ENCODE measurements around the gene PLK2. TPM values are rescaled to one million over a fixed set of nuclear protein-coding genes. Genes with fewer than 3 reads are reported as not detected.

The PLK2 gene
- total RNA-seq, 4 donors from 2014 or later = 117 to 227 (median 151) TPM

DNA sequence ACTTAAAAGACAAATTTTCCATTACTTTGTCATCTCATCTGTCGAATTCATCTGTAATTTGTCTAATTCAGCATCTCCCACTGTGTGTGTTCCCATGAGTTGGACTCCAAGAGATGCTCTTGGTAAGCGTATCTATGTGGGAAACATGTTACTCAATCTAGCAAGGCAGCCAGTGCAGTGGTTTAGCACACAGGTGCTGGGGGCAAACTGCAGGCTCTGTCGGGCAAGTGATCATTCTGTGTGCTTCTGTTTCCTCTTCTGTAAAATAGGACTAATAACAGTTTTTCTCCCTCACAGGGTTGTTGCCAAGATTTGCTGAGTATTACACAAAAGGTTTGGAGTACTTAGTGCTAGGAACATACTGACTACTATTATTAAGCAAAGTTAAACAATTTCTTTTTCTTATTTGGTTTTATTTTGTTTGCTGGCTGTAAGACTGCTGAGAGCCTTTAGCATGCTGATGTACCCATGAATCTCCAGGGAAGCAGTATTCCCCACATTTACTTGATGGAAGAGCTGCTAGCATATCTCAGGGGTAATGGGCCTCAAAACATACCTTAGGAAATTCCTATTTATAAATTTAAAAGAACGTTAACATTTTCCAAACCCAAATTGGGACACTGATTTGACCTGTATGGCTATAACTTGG lies 30.6 kb upstream of the PLK2 start:
- no peak for DNase-seq
- no peaks in the 10 kb centered on the region for H3K4me1 ChIP-seq
- no peaks in the 10 kb centered on the region for H3K9me3 ChIP-seq
- H3K4me3 ChIP-seq = no peak overlapping the region
- TF ChIP-seq, protein P1, sequence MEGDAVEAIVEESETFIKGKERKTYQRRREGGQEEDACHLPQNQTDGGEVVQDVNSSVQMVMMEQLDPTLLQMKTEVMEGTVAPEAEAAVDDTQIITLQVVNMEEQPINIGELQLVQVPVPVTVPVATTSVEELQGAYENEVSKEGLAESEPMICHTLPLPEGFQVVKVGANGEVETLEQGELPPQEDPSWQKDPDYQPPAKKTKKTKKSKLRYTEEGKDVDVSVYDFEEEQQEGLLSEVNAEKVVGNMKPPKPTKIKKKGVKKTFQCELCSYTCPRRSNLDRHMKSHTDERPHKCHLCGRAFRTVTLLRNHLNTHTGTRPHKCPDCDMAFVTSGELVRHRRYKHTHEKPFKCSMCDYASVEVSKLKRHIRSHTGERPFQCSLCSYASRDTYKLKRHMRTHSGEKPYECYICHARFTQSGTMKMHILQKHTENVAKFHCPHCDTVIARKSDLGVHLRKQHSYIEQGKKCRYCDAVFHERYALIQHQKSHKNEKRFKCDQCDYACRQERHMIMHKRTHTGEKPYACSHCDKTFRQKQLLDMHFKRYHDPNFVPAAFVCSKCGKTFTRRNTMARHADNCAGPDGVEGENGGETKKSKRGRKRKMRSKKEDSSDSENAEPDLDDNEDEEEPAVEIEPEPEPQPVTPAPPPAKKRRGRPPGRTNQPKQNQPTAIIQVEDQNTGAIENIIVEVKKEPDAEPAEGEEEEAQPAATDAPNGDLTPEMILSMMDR (IDR thresholded peaks at IDR 0.05) = no peak
- no peak for TF ChIP-seq POLR2A (IDR thresholded peaks at IDR 0.05)
- intact Hi-C loops (cut with DNase I) = no loop called here
- peaks cover 0 to 7% (median 0%) of the 10 kb centered on the region in 4 donors for H3K27me3 ChIP-seq
- no peak overlapping the region for H3K27ac ChIP-seq
- WGBS, 2 donors = 53 to 69% methylated on average over 4 of the region's 4 CpGs
- no peaks in the 10 kb centered on the region for H3K36me3 ChIP-seq

DNA sequence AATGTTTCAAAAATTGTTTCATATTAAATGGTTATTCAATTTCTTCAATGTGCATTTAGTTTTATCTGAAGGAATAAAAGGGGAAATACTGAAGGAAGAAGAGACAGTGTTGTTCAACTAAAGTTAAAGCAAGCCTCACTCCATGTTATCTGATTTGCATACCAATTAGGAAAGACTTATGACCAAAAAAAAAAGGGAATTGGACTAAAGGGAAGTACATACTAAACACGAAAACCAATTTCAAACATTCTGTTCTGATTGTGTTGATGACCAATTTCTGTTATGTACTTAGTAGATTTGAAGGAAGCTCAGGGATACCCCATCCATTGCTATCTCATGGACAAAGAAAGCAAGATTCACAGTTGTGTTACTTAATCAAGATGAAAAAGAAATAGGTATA lies 26.4 kb upstream of the PLK2 start:
- H3K27ac ChIP-seq = no peak overlapping the region
- 67 to 68% methylated on average over 1 of the region's 1 CpG for WGBS, 2 donors
- H3K27me3 ChIP-seq = peaks cover 0 to 11% (median 0%) of the 10 kb centered on the region in 4 donors
- no peaks in the 10 kb centered on the region for H3K9me3 ChIP-seq
- H3K36me3 ChIP-seq = no peaks in the 10 kb centered on the region
- DNase-seq = no peak
- no peak overlapping the region for H3K4me3 ChIP-seq
- intact Hi-C loops (cut with DNase I) = no loop called here
- no peaks in the 10 kb centered on the region for H3K4me1 ChIP-seq
- TF ChIP-seq POLR2A (IDR thresholded peaks at IDR 0.05) = no peak
- TF ChIP-seq, protein P1 (IDR thresholded peaks at IDR 0.05) = no peak

DNA sequence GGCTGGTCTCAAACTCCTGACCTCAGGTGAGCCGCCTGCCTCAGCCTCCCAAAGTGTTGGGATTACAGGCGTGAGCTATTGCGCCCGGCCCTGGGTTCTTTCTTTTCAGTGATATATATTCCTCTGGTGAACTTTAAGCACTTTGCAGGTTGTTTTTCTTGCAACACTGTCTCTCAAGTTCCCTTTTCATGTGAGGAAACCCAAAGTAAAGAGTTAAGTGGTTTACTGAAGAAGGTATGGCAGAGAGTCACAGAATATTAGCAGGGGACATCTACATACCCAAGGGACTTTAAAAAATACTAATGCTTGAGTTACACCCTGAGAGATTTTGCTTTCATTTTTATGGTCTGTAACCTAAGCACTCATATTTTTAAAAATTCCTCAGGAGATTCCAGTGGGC lies 24.6 kb upstream of the PLK2 start:
- TF ChIP-seq, protein P1 (IDR thresholded peaks at IDR 0.05) = no peak
- no peak for TF ChIP-seq POLR2A (IDR thresholded peaks at IDR 0.05)
- Histone ChIP-seq H3K4me1 (no peaks in the 10 kb centered on the region), H3K27ac (no peak overlapping the region), H3K4me3 (no peak overlapping the region), H3K36me3 (no peaks in the 10 kb centered on the region), H3K27me3 (peaks cover 0 to 3% (median 0%) of the 10 kb centered on the region in 4 donors), H3K9me3 (no peaks in the 10 kb centered on the region)
- intact Hi-C loops (cut with DNase I) = no loop called here
- WGBS, 2 donors = 69 to 82% methylated on average over 4 of the region's 4 CpGs
- no peak for DNase-seq

DNA sequence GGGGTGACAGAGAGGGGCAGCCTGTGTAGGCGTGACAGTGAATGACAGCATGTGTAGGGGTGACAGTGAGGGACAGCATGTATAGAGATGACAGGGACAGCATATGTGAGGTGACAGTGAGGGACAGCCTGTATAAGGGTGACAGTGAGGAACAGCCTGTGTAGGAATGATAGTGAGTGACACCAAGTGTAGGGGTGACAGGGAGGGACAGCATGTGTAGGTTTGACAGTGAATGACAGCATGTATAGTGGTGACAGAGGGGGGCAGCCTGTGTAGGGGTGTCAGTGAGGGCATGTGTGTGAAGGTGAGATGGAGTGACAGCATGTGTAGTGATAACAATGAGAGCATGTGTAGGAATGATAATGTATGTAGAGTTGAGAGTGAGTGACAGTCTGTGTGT lies 22.6 kb upstream of the PLK2 start:
- TF ChIP-seq POLR2A (IDR thresholded peaks at IDR 0.05) = no peak
- TF ChIP-seq, protein P1 (IDR thresholded peaks at IDR 0.05) = no peak
- Histone ChIP-seq H3K27me3 (peaks cover 0 to 3% (median 0%) of the 10 kb centered on the region in 4 donors), H3K4me3 (no peak overlapping the region), H3K36me3 (no peaks in the 10 kb centered on the region), H3K4me1 (no peaks in the 10 kb centered on the region), H3K9me3 (no peaks in the 10 kb centered on the region), H3K27ac (no peak overlapping the region)
- 83 to 84% methylated on average over 1 of the region's 1 CpG for WGBS, 2 donors
- no peak for DNase-seq
- intact Hi-C loops (cut with DNase I) = no loop called here

DNA sequence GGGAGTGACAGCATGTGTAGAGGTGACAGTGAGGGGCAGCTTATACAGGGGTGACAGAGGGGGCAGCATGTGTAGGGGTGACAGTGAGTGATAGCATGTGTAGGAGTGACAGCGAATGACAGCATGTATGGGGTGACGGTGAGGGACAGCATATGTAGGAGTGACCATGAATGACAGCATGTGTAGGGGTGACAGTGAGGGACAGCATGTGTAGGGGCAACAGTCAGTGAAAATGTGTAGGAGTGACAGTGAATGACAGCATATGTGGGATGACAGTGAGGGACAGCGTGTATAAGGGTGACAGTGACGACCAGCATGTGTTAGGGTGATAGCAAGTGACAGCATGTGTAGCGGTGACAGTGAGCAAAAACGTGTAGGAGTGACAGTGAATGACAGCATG lies 21.9 kb upstream of the PLK2 start:
- intact Hi-C loops (cut with DNase I) = no loop called here
- no peak overlapping the region for H3K27ac ChIP-seq
- no peaks in the 10 kb centered on the region for H3K9me3 ChIP-seq
- no peak for DNase-seq
- peaks cover 0 to 3% (median 0%) of the 10 kb centered on the region in 4 donors for H3K27me3 ChIP-seq
- no peak overlapping the region for H3K4me3 ChIP-seq
- no peaks in the 10 kb centered on the region for H3K4me1 ChIP-seq
- H3K36me3 ChIP-seq = no peaks in the 10 kb centered on the region
- 79 to 80% methylated on average over 6 of the region's 6 CpGs for WGBS, 2 donors
- TF ChIP-seq POLR2A (IDR thresholded peaks at IDR 0.05) = no peak
- TF ChIP-seq, protein P1 (IDR thresholded peaks at IDR 0.05) = no peak
